GM18868 (cell line): ENCODE measurements around the gene MAGT1.
"Not testable (repeated sequence)": the region's sequence is repeated elsewhere in the genome, so short reads cannot be mapped to it uniquely, and the experiment has no call there.

Experiments
- ATAC-seq: cut with Tn5 transposase; IDR thresholded peaks from one replicate; pipeline ENCODE4 v1.9.1; 2021; ENCODE audit warnings: mild to moderate bottlenecking, moderate library complexity; ENCODE audit not compliant: unreplicated experiment

MAGT1 gene

DNA sequence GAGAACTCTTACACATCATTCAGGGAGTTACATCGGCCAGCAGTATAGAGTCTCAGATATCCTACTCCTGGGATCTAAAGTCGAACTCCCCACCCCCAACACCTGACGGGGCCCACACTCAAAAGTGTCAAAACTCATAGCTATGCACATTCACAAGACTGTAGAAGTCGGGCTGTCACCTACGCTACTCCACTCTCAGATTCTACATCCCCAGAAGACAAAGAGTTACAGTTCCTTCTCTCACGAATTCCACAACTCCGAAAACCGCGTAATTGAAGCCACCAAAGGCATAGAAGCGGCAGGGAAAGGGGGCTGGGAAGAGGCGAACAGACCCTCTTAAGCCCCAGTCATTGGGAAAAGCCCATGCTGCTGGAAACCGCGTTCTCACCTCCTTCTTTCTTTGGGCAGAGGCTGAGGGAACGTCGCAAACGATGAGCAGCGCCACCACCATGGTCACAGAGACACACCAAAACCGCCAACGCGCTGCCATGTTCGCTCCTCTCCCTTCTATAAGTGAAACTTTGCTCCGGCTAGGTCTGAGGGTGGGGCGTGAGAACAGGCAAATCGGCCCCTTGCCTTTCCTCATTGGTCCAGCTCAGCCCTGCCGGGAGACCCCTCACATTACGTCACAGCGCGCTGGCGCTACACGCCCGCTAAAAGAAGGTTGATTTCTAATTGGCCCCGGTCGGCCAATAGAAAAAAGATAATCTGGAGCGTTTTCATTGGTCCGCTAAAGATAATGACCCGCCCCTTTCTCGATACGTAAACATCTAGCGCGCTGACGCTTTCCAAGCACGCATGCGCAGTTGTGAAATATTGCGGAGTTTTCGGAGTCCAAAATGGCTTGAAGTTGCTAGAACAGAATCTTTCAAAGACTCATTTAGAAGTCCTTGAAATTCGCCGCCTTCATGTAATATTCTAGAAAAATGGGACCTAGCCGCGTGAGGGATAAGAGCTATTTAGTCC is at the start of gene MAGT1:
Gene MAGT1 (minus strand): TSS at position 515 of the 966 bp plus-strand sequence. CDS start 25 bp downstream, at position 490.
- peak; percentile 94 for ATAC-seq

DNA sequence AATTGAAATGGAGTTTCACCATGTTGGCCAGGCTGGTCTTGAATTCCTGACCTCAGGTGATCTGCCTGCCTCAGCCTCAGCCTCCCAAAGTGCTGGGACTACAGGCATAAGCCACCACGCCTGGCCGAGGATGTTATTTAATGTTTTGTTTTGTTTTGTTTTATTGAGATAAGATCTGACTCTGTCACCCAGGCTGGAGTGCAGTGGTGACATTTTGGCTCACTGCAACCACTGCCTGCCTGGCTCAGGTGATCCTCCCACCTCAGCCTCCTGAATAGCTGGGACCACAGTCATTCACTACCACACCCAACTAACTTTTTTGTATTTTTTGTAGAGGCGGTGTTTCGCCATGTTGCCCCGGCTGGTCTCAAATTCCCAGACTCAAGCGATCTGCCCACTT is 49.8 kb upstream of the MAGT1 start:
- ATAC-seq = not testable (repeated sequence)

DNA sequence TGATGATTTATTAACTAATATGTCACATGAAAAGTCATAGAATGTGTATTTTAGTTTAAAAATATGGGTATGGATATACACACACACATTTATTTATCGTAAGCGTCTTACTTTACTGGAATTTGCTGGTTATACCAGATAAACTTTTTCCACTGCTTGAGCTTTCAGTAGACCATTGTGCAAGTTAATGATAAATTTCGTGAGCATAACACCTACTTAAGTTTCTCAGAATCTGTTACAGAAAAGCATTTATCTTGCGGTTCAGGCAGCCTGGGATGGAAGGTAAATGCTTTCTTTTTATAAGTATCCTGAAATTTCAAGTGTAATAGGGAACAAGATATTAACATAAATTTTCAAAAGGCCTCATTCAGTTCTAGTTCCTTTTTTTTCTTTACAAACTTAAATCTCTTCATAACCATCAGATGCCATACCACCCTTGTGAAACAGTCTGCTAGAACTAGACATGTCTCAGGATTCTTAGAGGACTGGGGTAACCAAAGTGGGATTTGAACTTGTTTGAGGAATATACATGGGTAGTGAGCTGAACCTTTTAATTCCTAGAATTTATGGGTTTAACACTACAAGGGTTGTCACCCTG is 42.9 kb upstream of the MAGT1 start:
- ATAC-seq = no peak

DNA sequence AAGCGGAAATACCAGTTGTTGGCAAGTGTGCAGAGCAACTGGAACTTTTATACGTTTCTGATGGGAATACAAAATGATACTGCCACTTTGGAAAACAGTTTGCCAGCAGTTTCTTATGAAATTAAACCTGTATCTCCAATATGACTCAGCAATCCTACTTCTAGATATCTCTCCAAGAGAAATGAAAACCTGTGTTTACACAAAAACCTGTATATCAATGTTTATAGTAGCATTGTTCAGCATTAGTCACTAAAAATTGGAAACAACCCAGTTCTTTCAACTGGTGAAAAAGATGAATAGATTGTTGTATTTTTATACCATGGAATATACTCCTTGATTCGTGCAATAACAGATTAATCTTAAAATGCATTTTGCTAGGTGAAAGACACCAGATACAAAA is 42.1 kb upstream of the MAGT1 start:
- no peak for ATAC-seq

DNA sequence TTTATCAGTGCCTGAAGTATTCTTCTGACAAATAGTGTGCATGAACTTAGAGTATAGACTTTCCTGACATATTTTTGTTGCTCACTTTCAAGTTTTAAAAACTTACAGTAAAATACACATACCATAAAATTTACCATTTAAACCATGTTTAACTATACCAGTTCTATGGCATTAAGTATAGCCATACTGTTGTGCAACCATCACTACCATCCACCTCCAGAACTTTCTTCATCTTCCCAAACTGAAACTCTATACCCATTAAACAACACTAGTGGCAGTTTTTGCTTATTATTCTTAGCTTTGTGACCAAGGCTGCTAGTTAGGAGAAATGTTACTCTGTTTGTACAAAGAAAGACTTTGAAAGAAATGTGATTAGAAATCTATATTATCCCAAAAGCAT is 41.1 kb upstream of the MAGT1 start:
- ATAC-seq = no peak

DNA sequence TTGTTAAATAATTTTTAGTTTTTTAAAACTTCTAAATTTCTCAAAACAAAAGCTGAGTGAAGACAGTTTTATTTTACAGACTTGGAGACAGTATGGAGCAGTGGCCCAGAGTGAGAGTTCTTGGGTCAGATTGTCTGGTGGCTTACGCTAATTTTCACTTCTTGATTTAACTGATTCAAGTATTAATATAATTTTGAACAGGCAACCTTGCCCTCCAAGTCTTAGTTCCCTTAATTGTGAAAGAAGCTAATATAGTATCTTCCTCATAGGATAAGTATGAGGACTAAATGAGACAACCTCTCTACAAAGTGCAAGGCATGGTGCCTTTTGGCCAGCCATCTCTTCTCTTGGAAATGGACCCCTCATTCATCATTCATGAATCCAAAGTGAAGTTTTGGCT is 40.7 kb upstream of the MAGT1 start:
- ATAC-seq = no peak

DNA sequence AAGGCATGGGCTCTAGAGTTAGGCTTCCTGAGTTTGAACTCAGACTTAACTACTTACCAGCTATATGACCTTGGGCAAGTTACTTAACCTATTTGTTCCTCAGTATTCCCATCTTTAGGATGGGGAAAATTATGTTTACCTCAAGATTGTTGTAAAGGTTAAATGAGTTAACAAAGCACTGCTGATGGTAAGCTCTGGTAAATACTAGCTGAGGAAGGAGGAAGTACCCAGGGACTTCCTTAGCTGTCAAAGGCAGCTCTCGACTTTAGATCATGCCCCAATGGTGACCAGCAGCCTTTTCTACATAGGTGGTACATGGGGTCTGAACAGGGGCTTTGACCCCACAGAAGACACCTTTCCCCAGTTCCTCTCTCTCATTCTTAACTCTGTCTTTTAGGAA is 35.3 kb upstream of the MAGT1 start:
- ATAC-seq = no peak

DNA sequence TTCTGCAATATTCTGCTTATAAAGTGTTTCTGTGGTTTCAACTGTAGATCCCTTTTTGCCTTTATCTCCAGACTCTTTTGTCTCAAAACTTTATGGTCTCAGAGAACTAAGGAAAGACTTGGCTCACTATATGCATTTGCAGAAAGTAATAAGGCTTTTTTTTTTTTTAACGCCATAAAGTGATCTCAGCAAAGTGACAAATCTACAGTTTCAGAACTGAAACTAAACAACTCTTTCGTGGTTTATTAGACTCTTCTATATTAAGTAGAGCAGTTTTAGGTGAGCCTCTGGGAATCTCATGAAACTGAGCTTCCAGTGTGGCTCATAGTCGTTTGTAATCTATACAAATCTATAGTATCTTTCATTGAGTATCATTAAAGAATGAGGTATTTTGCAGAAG is 30.5 kb upstream of the MAGT1 start:
- ATAC-seq = peak; percentile 65

DNA sequence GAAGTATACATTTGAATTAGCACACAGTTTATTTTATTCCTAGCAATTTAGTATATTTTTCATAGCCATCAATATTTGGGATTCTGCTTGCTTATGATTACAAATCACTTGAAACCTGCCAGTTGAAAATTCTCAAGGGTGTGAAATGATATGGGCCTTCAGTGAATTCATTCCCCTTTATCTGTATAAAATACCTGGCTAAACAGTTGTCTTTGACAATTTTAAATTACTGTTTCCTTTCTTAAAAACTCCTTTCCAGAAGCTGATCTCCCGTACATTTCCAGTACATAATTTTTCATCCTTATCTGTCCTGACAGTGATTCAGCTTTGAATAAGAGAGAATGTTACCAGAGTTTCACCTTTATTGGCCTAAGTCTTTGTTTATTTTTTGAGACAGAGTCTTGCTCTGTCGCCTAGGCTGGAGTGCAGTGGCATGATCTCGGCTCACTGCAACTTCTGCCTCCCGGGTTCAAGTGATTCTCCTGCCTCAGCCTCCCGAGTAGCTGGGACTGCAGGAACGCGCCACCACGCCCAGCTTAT is 29.2 kb upstream of the MAGT1 start:
- ATAC-seq = no peak

DNA sequence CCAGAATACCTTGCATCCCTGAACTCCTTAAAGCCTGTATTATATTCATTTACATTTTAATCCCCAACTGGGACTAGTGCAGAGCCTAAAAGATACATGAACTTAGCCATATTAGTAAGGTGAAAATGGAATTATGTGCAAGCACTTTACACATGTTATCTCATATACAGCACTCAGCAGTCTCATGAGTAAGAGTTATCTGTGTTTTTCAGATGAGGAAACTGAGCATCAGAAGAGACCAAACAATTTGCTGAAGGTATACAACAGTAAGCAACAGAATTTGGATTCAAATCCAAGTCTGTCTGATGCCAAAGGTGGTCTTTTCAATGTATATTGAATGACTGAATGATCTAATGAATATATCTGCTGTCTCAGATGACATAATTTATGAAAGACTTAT is 27.6 kb upstream of the MAGT1 start:
- ATAC-seq = no peak

DNA sequence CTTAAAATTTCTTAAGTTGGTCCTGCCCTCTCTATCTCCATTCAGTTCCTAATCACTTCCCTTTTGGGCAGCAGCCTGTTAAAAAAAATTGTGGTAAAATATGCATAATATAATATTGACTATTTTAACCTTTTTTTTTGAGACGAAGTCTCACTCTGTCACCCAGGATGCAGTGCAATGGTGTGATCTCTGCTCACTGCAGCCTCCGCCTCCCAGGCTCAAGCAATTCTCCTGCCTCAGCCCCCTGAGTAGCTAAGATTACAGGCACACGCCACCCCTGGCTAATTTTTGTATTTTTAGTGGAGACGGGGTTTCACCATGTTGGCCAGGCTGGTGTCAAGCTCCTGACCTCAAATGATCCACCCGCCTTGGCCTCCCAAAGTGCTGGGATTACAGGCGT is 24.1 kb upstream of the MAGT1 start:
- ATAC-seq = peak; percentile 33

DNA sequence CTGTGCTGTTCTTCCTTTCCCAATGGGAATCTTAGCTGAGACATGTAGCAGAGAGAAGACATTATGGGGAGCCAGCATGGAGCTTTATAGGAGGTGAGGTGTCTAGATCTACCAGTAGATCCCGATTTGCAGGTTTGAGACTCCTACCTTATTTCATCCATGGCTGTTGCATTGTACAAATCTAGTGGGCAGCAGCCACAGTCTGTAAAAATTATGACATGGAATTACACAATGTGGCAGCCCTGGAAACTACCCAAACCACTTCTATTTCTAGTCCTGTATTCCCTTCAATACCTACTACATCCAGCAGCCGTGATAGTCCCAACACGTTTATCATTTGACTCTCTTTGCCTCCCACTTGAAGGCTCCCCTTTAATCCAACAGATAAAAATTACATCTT is 23.3 kb upstream of the MAGT1 start:
- no peak for ATAC-seq

DNA sequence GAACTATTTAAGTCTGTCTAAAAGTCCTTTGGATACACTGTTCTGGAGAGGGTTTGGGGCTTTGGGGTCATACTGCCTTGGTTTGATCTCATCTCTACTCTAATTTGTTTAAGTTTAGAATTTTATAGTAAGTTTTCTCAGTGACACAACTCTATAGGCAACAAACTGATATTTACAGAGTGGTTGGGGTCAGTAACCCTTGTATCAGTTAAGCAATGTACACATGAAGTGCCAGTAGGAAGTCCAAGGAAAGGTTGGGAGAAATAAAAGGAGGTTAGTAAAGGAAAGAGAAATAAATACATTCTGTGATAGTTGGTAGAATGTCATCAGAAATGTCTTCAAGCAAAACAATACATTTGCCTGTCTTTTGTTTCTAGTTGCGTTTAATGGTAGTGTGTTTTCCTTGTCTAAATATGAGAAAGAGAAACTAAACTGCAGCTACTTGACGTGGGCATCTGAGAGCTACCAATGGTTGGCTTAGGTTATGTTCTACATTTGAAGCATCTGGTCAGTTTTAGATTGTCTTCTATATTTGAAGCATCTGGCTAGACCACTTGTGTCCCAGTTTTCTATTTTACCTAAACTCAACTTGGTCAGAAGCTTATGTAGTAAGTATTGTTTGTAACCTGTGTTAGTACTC is 22.2 kb upstream of the MAGT1 start:
- ATAC-seq = peak; percentile 61

DNA sequence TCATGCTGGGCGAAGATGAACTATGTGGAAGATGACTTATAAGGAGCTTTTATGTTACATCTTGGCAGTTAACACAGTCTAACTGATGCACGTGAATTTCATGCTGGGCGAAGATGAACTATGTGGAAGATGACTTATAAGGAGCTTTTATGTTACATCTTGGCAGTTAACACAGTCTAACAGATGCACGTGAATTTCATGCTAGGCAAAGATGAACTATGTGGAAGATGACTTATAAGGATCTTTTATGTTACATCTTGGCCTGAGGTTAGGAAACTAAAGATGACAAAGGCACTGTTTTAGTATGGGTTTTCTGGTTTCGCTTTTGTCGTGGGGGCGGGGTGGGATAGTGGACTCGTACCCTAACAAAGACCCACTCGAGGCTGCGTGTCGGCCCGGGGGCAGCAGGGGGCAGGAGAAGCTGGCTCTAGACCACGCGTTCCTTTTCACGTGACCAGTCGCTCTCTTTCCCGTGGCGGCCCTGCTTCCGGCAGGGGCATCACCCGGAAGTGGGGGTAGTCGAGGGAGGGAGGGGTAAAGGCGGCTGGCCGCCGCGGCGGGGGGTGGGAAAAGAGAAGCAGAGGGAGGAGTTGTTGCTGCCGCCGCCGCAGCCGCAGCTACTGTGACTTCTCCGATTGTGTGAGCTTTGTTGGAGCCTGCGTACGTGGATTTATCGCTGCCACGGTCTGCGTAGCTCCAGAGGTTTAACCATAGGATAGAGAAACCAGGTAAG is 15.0 kb upstream of the MAGT1 start, which contains the start of gene ATP7A:
Gene ATP7A (plus strand): TSS at position 586 of the 733 bp plus-strand sequence. CDS start 60,949 bp downstream, outside the sequence.
- ATAC-seq = peak; percentile 95

DNA sequence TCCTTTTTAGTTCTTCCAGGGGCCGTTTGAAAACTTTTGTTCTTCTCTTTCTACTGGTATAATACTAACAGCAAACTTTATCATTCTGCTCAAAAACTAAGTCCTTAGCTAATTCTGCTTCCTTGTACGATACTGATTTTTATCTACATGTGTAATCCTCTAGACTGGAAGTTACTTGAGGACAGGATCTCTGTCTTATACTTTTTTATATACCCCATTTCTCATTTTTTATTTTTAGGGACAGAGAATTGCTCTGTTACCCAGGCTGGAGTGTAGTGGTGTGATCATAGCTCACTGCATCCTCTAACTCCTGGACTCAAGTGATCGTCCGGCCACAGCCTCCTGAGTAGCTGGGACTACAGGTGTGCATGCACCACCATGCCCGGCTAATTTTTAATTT is 6.3 kb upstream of the MAGT1 start:
- no peak for ATAC-seq

DNA sequence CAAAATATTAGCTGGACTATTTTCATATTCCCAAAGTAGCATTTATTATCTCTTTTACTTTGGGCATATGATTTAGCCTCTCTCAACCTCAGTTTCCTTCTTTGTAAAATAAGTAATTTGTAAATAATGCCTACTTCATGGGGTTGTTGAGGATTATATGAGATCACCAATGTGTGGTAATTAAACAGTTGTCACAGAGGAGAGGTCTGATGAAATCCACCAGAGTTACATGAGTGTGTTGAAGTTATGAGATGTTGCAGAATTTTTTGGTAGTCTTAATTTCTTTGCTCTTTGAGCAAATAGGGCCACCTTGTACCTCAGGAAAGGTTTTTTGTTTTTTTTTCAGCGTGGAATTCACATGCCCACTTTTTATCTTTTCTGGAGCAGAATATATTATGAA is 5.5 kb upstream of the MAGT1 start:
- ATAC-seq = no peak

DNA sequence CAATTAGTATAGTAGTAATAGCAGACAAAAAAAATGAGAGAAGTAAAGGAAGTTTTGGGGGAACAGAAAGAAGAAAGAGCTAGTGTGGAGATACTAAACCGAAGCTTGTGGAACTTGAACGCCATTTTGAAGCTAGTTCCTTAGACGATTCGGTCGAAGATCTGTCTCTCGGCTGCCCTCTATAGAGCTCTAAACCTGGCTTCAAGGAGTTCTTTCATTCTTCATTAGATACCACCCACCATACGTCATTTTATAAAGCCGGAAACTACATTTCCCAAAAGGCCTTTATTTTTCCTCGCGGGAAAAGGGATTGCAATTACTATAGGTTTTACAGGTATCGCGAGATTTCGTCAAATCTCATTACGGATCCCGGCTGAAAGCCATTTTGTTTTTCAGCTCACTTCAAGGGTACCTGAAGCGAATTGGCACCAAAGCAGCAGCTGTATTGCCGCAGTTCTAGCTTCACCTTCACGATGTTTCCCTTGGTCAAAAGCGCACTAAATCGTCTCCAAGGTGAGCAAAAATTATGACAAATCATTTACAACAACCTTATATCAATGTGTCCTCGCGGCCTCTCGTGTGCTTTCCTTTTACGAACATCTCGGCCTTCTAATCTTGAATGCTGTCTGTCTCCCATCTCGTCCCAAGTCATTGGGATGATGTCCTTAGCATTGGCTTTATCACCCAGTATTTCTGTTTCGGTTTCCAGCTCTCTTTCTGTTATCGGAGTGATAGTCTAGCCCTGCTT is 4.0 kb upstream of the MAGT1 start, which contains the start of gene COX7B:
Gene COX7B (plus strand): TSS at position 388 of the 748 bp plus-strand sequence. CDS start 86 bp downstream, at position 474.
- ATAC-seq = peak; percentile 61

DNA sequence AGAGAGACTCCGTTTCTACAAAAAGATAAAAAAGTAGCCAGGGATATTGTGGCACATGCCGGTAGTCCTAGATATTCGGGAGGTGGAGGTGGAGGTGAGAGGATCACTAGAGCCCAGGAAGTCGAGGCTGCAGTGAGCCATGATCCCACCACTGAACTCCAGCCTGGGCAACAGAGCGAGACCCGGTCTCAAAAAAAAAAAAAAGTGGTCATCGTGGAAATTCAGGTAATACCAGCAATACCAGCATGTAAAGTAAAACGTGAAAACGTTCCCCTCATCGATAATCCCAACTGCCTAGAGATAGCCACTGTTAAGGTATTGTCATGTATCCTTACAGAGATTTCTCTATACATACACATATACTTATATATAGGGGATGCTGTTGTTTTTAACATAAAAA is 1.5 kb downstream of the MAGT1 start:
- ATAC-seq = no peak

DNA sequence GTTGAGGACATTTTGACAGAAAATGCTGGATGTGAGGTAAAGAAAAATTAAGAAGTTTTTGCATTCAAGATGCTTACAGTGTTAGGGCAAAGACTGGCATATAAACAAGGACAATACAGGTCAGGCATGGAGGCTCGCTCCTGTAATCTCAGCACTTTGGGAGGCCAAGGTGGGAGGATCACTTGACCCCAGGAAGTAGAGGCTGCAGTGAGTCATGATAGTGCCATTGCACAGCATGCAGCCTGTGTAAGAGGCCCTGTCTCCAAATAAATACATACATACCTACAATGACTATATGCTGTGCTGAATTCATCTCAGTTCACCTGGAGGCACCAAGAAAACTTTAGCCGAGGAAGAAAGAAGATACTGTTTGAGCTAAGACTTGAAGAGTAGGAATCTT is 2.3 kb downstream of the MAGT1 start:
- no peak for ATAC-seq

DNA sequence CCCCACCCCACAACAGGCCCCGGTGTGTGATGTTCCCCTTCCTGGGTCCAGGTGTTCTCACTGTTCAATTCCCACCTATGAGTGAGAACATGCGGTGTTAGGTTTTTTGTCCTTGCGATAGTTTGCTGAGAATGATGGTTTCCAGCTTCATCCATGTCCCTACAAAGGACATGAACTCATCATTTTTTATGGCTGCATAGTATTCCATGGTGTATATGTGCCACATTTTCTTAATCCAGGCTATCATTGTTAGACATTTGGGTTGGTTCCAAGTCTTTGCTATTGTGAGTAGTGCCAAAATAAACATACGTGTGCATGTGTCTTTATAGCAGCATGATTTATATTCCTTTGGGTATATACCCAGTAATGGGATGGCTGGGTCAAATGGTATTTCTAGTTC is 13.8 kb downstream of the MAGT1 start:
- not testable (repeated sequence) for ATAC-seq
